IPS-15b (cell line): Measurements from ENCODE around the gene BTN3A1.
"Not testable (repeated sequence)": the region's sequence is repeated elsewhere in the genome, so short reads cannot be mapped to it uniquely, and the experiment has no call there.

Experiments
- H3K27me3 ChIP-seq: one replicate; pipeline ENCODE4 v1.6.1; 2013; ENCODE audit warnings: low read length; ENCODE audit not compliant: control insufficient read depth, insufficient read depth
- H3K36me3 ChIP-seq: one replicate; pipeline ENCODE4 v1.6.1; 2013; ENCODE audit warnings: low read length; ENCODE audit not compliant: control insufficient read depth, insufficient read depth
- H3K4me1 ChIP-seq: one replicate; pipeline ENCODE4 v1.6.1; 2013; ENCODE audit warnings: mild to moderate bottlenecking, low read length; ENCODE audit not compliant: control insufficient read depth, insufficient read depth
- H3K4me3 ChIP-seq: one replicate; pipeline ENCODE4 v1.5.1; 2013; ENCODE audit warnings: low read depth, low read length
- H3K9ac ChIP-seq: one replicate; pipeline ENCODE4 v1.6.1; 2013; ENCODE audit warnings: low read depth, mild to moderate bottlenecking, low read length
- H3K9me3 ChIP-seq: one replicate; pipeline ENCODE4 v1.6.1; 2013; ENCODE audit warnings: mild to moderate bottlenecking, low read length; ENCODE audit not compliant: control insufficient read depth, insufficient read depth

Gene BTN3A1

GRCh38 chr6:26433680-26434079, 31.6 kb downstream of the BTN3A1 start:
- not testable (repeated sequence) for H3K4me3 ChIP-seq, H3K9me3 ChIP-seq, H3K9ac ChIP-seq, H3K4me1 ChIP-seq, H3K27me3 ChIP-seq, H3K36me3 ChIP-seq

GRCh38 chr6:26436018-26436417, 33.9 kb downstream of the BTN3A1 start:
- H3K9me3 ChIP-seq, result peaks cover 4% of the 10 kb centered on the region
- no peaks in the 10 kb centered on the region for H3K36me3 ChIP-seq
- H3K9ac ChIP-seq, result no peak overlapping the region
- no peak overlapping the region for H3K4me3 ChIP-seq
- no peaks in the 10 kb centered on the region for H3K4me1 ChIP-seq
- no peaks in the 10 kb centered on the region for H3K27me3 ChIP-seq

GRCh38 chr6:26437550-26437949, 35.5 kb downstream of the BTN3A1 start:
- H3K4me3 ChIP-seq, result no peak overlapping the region
- no peak overlapping the region for H3K9ac ChIP-seq
- peaks cover 4% of the 10 kb centered on the region for H3K9me3 ChIP-seq
- H3K27me3 ChIP-seq, result no peaks in the 10 kb centered on the region
- H3K36me3 ChIP-seq, result no peaks in the 10 kb centered on the region
- no peaks in the 10 kb centered on the region for H3K4me1 ChIP-seq

GRCh38 chr6:26438000-26438399, 35.9 kb downstream of the BTN3A1 start:
- Histone ChIP-seq H3K36me3 (no peaks in the 10 kb centered on the region), H3K4me1 (no peaks in the 10 kb centered on the region), H3K9ac (no peak overlapping the region), H3K9me3 (peaks cover 4% of the 10 kb centered on the region), H3K4me3 (no peak overlapping the region), H3K27me3 (no peaks in the 10 kb centered on the region)

- Histone ChIP-seq H3K9me3 (peaks cover under 1% of the 10 kb centered on the region), H3K27me3 (no peaks in the 10 kb centered on the region), H3K9ac (no peak overlapping the region), H3K4me3 (no peak overlapping the region), H3K36me3 (no peaks in the 10 kb centered on the region), H3K4me1 (no peaks in the 10 kb centered on the region)
These were observed 37.4 kb downstream of the BTN3A1 start for GRCh38 chr6:26439151-26440125.

GRCh38 chr6:26440977-26441358, 38.9 kb downstream of the BTN3A1 start:
- Histone ChIP-seq H3K9ac (no peak overlapping the region), H3K27me3 (no peaks in the 10 kb centered on the region), H3K36me3 (no peaks in the 10 kb centered on the region), H3K4me1 (no peaks in the 10 kb centered on the region), H3K9me3 (no peaks in the 10 kb centered on the region), H3K4me3 (no peak overlapping the region)

- Histone ChIP-seq H3K4me1 (no peaks in the 10 kb centered on the region), H3K27me3 (no peaks in the 10 kb centered on the region), H3K9ac (no peak overlapping the region), H3K9me3 (no peaks in the 10 kb centered on the region), H3K36me3 (no peaks in the 10 kb centered on the region), H3K4me3 (no peak overlapping the region)
These were observed 39.9 kb downstream of the BTN3A1 start for GRCh38 chr6:26441977-26442376.

GRCh38 chr6:26445934-26446667, 44.0 kb downstream of the BTN3A1 start:
- no peaks in the 10 kb centered on the region for H3K36me3 ChIP-seq
- no peaks in the 10 kb centered on the region for H3K27me3 ChIP-seq
- H3K4me3 ChIP-seq, result no peak overlapping the region
- no peak overlapping the region for H3K9ac ChIP-seq
- no peaks in the 10 kb centered on the region for H3K4me1 ChIP-seq
- no peaks in the 10 kb centered on the region for H3K9me3 ChIP-seq

- Histone ChIP-seq H3K4me3 (no peak overlapping the region), H3K27me3 (no peaks in the 10 kb centered on the region), H3K9me3 (no peaks in the 10 kb centered on the region), H3K36me3 (no peaks in the 10 kb centered on the region), H3K9ac (no peak overlapping the region), H3K4me1 (no peaks in the 10 kb centered on the region)
These were observed 45.2 kb downstream of the BTN3A1 start for GRCh38 chr6:26447257-26447656.

GRCh38 chr6:26450240-26450639, 48.2 kb downstream of the BTN3A1 start:
- Histone ChIP-seq H3K36me3 (no peaks in the 10 kb centered on the region), H3K4me3 (no peak overlapping the region), H3K27me3 (no peaks in the 10 kb centered on the region), H3K9me3 (no peaks in the 10 kb centered on the region), H3K9ac (no peak overlapping the region), H3K4me1 (no peaks in the 10 kb centered on the region)

GRCh38 chr6:26452631-26453235, 50.7 kb downstream of the BTN3A1 start:
- Histone ChIP-seq H3K9me3 (no peaks in the 10 kb centered on the region), H3K36me3 (no peaks in the 10 kb centered on the region), H3K4me3 (no peak overlapping the region), H3K9ac (no peak overlapping the region), H3K27me3 (no peaks in the 10 kb centered on the region), H3K4me1 (peaks cover 2% of the 10 kb centered on the region)
